ENCODE results near the gene VEPH1. TPM values are rescaled to one million over a fixed set of nuclear protein-coding genes. Genes with fewer than 3 reads are reported as not detected.
"Not testable (repeated sequence)": the region's sequence is repeated elsewhere in the genome, so short reads cannot be mapped to it uniquely, and the experiment has no call there.

The VEPH1 gene
- total RNA-seq, 4 donors from 2014 or later: 0.30 to 6.1 (median 0.76) TPM

DNA sequence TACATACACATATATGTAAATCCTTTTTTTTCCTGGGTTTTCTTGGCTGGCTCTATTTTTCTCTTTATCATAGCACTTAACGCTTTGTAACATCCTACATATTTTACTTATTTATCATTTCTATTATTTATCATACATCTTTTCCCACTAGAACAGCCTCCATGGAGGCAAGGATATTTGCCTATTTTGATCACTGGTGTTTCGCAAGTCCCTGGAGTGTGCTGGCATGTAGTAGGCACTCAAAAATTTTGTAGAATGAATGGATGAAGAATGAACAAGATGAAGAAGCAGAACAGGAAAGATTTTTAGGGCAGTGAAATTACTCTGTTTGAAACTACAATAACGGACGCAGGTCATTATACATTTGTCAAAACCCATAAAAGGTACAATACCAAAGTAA is 149.6 kb downstream of the VEPH1 start:
- WGBS, 2 donors: 83 to 94% methylated on average over 4 of the region's 4 CpGs
- no peak for DNase-seq (ENCODE audit: low spot score in 2 of 2)
- Histone ChIP-seq H3K4me3 (no peak overlapping the region), H3K9me3 (no peaks in the 10 kb centered on the region), H3K27ac (no peak overlapping the region), H3K4me1 (no peaks in the 10 kb centered on the region), H3K27me3 (no peaks in the 10 kb centered on the region), H3K36me3 (no peaks in the 10 kb centered on the region)
- TF ChIP-seq, protein P1, sequence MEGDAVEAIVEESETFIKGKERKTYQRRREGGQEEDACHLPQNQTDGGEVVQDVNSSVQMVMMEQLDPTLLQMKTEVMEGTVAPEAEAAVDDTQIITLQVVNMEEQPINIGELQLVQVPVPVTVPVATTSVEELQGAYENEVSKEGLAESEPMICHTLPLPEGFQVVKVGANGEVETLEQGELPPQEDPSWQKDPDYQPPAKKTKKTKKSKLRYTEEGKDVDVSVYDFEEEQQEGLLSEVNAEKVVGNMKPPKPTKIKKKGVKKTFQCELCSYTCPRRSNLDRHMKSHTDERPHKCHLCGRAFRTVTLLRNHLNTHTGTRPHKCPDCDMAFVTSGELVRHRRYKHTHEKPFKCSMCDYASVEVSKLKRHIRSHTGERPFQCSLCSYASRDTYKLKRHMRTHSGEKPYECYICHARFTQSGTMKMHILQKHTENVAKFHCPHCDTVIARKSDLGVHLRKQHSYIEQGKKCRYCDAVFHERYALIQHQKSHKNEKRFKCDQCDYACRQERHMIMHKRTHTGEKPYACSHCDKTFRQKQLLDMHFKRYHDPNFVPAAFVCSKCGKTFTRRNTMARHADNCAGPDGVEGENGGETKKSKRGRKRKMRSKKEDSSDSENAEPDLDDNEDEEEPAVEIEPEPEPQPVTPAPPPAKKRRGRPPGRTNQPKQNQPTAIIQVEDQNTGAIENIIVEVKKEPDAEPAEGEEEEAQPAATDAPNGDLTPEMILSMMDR (IDR thresholded peaks at IDR 0.05): no peak
- TF ChIP-seq EP300 (IDR thresholded peaks at IDR 0.05) (no peak), POLR2A (IDR thresholded peaks at IDR 0.05) (no peak)

DNA sequence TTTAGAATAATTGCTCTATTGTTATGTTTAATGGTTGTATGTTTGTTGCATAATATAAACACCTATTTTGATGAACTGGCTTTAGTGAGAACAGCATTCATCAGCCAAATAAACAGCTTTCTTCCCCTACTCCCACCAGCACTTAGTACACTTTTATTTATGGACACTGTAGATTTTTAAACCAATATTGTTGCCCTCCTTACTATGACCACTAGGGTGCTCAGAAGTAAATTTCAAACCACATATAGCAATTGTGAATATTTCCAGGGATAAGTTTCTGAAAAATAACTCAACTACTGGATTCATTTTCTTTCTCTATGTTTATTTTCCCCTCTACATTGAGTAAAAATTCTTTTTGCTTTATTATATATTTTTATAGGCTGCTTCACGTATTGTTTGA is 151.2 kb downstream of the VEPH1 start:
- WGBS, 2 donors: 55 to 88% methylated on average over 1 of the region's 1 CpG
- Histone ChIP-seq H3K9me3 (no peaks in the 10 kb centered on the region), H3K4me1 (no peaks in the 10 kb centered on the region), H3K27me3 (no peaks in the 10 kb centered on the region), H3K4me3 (no peak overlapping the region), H3K36me3 (no peaks in the 10 kb centered on the region), H3K27ac (no peak overlapping the region)
- TF ChIP-seq EP300 (IDR thresholded peaks at IDR 0.05): no peak
- TF ChIP-seq, protein P1 (IDR thresholded peaks at IDR 0.05): no peak
- no peak for TF ChIP-seq POLR2A (IDR thresholded peaks at IDR 0.05)
- no peak for DNase-seq (ENCODE audit: low spot score in 2 of 2)

DNA sequence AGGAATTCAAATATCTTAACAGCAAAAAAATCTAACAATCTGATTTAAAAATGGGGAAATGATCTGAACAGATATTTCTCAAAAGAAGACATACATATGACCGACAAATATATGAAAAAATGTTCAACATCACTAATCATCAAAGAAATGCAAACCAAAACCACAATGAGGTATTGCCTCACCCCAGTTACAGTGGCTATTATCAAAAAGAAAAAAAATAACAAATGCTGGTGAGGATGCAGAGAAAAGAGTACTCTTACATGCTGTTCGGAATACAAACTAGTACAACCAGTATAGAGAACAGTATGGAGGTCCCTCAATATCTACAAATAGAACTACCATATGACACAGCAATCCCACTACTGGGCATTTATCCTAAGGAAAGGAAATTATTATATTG is 152.6 kb downstream of the VEPH1 start:
- WGBS, 2 donors: 67 to 95% methylated on average over 2 of the region's 2 CpGs
- DNase-seq (ENCODE audit: low spot score in 2 of 2): not testable (repeated sequence)

DNA sequence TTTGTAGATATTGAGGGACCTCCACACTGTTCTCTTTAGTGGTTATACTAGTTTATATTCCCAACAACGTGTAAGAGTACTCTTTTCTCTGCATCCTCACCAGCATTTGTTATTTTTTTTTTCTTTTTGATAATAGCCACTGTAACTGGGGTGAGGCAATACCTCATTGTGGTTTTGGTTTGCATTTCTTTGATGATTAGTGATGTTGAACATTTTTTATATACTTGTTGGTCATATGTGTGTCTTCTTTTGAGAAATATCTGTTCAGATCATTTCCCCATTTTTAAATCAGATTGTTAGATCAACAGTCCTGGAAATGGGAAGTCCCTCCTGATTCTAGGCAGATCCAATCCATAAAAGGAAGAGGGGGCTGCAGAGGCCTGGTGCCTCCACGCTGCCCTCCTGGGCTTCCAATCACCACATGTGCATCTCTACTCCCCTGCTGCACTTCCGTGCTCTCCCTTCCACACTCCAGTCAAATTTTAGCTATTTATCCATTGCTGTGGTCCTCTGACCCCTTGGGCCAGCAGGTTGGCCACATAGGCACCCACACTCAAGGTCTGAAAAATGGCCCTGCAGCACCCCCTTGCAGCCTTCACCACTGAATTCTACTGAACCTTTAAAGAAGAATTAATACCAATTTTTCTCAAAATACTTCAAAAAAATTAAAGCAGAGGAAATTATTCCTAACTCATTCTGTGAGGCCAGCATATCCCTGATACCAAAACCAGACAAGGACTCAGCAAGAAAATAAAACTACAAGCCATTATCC is 154.7 kb downstream of the VEPH1 start:
- WGBS, 2 donors: 88 to 91% methylated on average over 3 of the region's 3 CpGs

More for the DNA sequence above, 152.6 kb downstream of the VEPH1 start:
- not testable (repeated sequence) for H3K27ac ChIP-seq, H3K9me3 ChIP-seq, H3K27me3 ChIP-seq, H3K4me1 ChIP-seq, H3K4me3 ChIP-seq, H3K36me3 ChIP-seq

DNA sequence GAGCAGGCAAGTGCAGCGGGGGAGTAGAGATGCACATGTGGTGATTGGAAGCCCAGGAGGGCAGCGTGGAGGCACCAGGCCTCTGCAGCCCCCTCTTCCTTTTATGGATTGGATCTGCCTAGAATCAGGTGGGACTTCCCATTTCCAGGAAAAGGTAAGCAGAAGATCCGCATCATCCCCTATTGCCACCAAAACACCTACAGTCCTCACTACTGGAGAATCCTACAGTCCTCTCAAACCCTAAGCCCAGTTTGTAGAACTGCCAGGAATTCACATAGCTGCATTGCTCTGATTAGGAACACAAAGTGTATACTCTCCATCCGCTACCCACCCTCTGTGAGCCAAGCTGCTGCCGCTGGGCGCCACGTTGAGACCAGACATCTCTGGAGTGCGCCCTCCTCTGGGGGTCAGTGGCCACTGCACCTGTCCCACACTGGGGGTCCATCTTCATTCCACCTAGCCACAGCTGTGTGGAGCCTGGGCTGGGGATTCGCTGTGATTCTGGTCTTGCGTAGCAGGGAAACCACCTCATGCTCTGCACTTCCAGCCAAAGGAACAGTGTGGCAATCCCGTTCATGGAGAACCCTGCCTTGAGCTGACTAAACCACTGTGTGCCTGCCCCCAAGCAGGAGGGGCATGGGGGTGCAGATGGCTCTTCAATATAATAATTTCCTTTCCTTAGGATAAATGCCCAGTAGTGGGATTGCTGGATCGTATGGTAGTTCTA is 155.5 kb downstream of the VEPH1 start:
- no peak overlapping the region for H3K27ac ChIP-seq
- no peaks in the 10 kb centered on the region for H3K27me3 ChIP-seq
- H3K4me3 ChIP-seq: no peak overlapping the region
- WGBS, 2 donors: 85 to 90% methylated on average over 8 to 12 of the region's 12 CpGs
- no peak for DNase-seq (ENCODE audit: low spot score in 2 of 2)
- H3K36me3 ChIP-seq: no peaks in the 10 kb centered on the region
- TF ChIP-seq EP300 (IDR thresholded peaks at IDR 0.05) (no peak), POLR2A (IDR thresholded peaks at IDR 0.05) (no peak)
- TF ChIP-seq, protein P1 (IDR thresholded peaks at IDR 0.05): no peak
- H3K4me1 ChIP-seq: no peaks in the 10 kb centered on the region
- peaks cover 0 to 4% (median 0%) of the 10 kb centered on the region in 4 donors for H3K9me3 ChIP-seq

More for the DNA sequence above, 154.7 kb downstream of the VEPH1 start:
- not testable (repeated sequence) for H3K27ac ChIP-seq; H3K9me3 ChIP-seq; H3K36me3 ChIP-seq; H3K4me1 ChIP-seq; H3K4me3 ChIP-seq; H3K27me3 ChIP-seq; DNase-seq (ENCODE audit: low spot score in 2 of 2)

All from tibial nerve (tissue), 4 donors.